H1 (cell line): ENCODE data around the gene SLC23A2. TPM values are rescaled to one million over a fixed set of nuclear protein-coding genes. Genes with fewer than 3 reads are reported as not detected.

Experiments used
- CTCF ChIA-PET: fragments of 300-600 bp; sonication (Branson Sonifier 250); formaldehyde crosslinking; loops from one replicate; lab custom pipeline; 2021; ENCODE audit not compliant: partially characterized antibody; lab: Charles Lee
- POLR2A ChIA-PET: fragments of 300-600 bp; sonication (Branson Sonifier 250); formaldehyde crosslinking; loops from one replicate; lab custom pipeline; 2021; ENCODE audit warnings: inconsistent platforms; ENCODE audit not compliant: partially characterized antibody; lab: Charles Lee
- DNase-seq, 2 experiments: peaks; one replicate each; pipeline versions ENCODE4 v3.0.0 to v3.0.0-alpha.2; 2010 to 2022; ENCODE audit warnings: low spot score in 2 of 2, low read depth in 1 of 2, mixed read lengths in 1 of 2
- FAIRE-seq: peaks from 2 replicates; lab custom pipeline; 2011; peaks lifted over from hg19 to GRCh38; lab: Jason Lieb, UNC
- H2AFZ ChIP-seq: 2 replicates; pipeline ENCODE4 v1.8.1; 2012; ENCODE audit warnings: low read length, inconsistent platforms
- H2AK5ac ChIP-seq: 2 replicates; pipeline ENCODE4 v1.6.1; 2013; ENCODE audit warnings: low read depth, low read length
- H2BK120ac ChIP-seq: replicated peaks from 2 replicates; pipeline ENCODE3; 2013; ENCODE audit warnings: low read depth, low read length, inconsistent platforms
- H2BK12ac ChIP-seq: 2 replicates; pipeline ENCODE4 v1.6.1; 2013; ENCODE audit warnings: low read depth, low read length
- H2BK15ac ChIP-seq: 2 replicates; pipeline ENCODE4 v1.6.1; 2013; ENCODE audit warnings: low read length
- H2BK20ac ChIP-seq: 2 replicates; pipeline ENCODE4 v1.6.1; 2013; ENCODE audit warnings: low read length
- H2BK5ac ChIP-seq: 2 replicates; pipeline ENCODE4 v1.6.1; 2013; ENCODE audit warnings: low read depth, low read length
- H3K14ac ChIP-seq: 2 replicates; pipeline ENCODE4 v1.6.1; 2013; ENCODE audit warnings: inconsistent platforms; ENCODE audit not compliant: insufficient read length
- H3K18ac ChIP-seq: 2 replicates; pipeline ENCODE4 v1.6.1; 2013; ENCODE audit warnings: low read length; ENCODE audit errors: extremely low read depth
- H3K23ac ChIP-seq: 2 replicates; pipeline ENCODE4 v1.6.1; 2013; ENCODE audit warnings: inconsistent platforms; ENCODE audit not compliant: insufficient read length
- H3K23me2 ChIP-seq: 2 replicates; pipeline ENCODE4 v1.6.1; 2013; ENCODE audit warnings: low read depth, low read length
- H3K27ac ChIP-seq: 2 replicates; pipeline ENCODE4 v1.6.1; 2011; ENCODE audit warnings: low read depth, low read length, inconsistent platforms
- H3K27me3 ChIP-seq, 4 experiments: replicated peaks in 1 of 4; 1 replicate in 1 of 4; 2 replicates in 3 of 4; pipeline versions ENCODE4 v1.6.1 to v1.8.1; 2011 to 2013; ENCODE audit warnings: low read length in 3 of 4, mild to moderate bottlenecking in 3 of 4, inconsistent platforms in 2 of 4, mixed read lengths in 2 of 4, moderate library complexity in 1 of 4; ENCODE audit not compliant: control insufficient read depth in 3 of 4, insufficient read depth in 3 of 4; ENCODE audit errors: extremely low read depth in 1 of 4
- H3K36me3 ChIP-seq, 4 experiments: 2 replicates each; pipeline versions ENCODE4 v1.6.1 to v1.8.1; 2011 to 2013; ENCODE audit warnings: mild to moderate bottlenecking in 4 of 4, low read length in 3 of 4, moderate library complexity in 2 of 4, control low read depth in 1 of 4, inconsistent platforms in 1 of 4; ENCODE audit not compliant: insufficient read depth in 4 of 4, control insufficient read depth in 2 of 4
- H3K4ac ChIP-seq: replicated peaks from 2 replicates; pipeline ENCODE3; 2013; ENCODE audit warnings: low read length, low read depth, mixed read lengths, inconsistent platforms; ENCODE audit not compliant: insufficient read length
- H3K4me1 ChIP-seq, 4 experiments: replicated peaks in 1 of 4; 1 replicate in 1 of 4; 2 replicates in 3 of 4; pipeline versions ENCODE4 v1.6.1 to v1.8.1; 2011 to 2013; ENCODE audit warnings: low read length in 3 of 4, inconsistent platforms in 2 of 4, mixed read lengths in 1 of 4; ENCODE audit not compliant: insufficient read depth in 4 of 4, control insufficient read depth in 3 of 4
- H3K4me2 ChIP-seq, 2 experiments: 2 replicates each; pipeline versions ENCODE4 v1.6.1 to v1.8.1; 2011 to 2013; ENCODE audit warnings: low read depth in 2 of 2, low read length in 2 of 2, control low read depth in 1 of 2, inconsistent platforms in 1 of 2, mild to moderate bottlenecking in 1 of 2; ENCODE audit not compliant: insufficient read depth in 1 of 2
- H3K4me3 ChIP-seq, 4 experiments: fragments of 200-600, 300-600 bp in 1 of 4; sonication (generic), shearing (Covaris generic), sonication (Bioruptor Twin) in 1 of 4; 2 replicates each; pipeline versions ENCODE4 v1.5.1 to v1.8.1; 2011 to 2016; ENCODE audit warnings: low read length in 4 of 4, low read depth in 3 of 4, control low read depth in 2 of 4, inconsistent platforms in 2 of 4, mild to moderate bottlenecking in 2 of 4, mixed read lengths in 1 of 4, moderate library complexity in 1 of 4; ENCODE audit not compliant: insufficient read depth in 2 of 4; ENCODE audit errors: extremely low read depth in 1 of 4
- H3K56ac ChIP-seq: replicated peaks from 2 replicates; pipeline ENCODE3; 2013; ENCODE audit warnings: low read depth, mild to moderate bottlenecking, mixed read lengths, low read length, inconsistent platforms; ENCODE audit not compliant: insufficient read length
- H3K79me1 ChIP-seq: 2 replicates; pipeline ENCODE4 v1.6.1; 2013; ENCODE audit warnings: low read depth, low read length, control low read depth
- H3K79me2 ChIP-seq, 2 experiments: 2 replicates each; pipeline versions ENCODE4 v1.6.1 to v1.8.1; 2012 to 2013; ENCODE audit warnings: low read length in 2 of 2, mild to moderate bottlenecking in 2 of 2, inconsistent platforms in 1 of 2; ENCODE audit not compliant: insufficient read depth in 2 of 2, control insufficient read depth in 1 of 2
- H3K9ac ChIP-seq, 4 experiments: replicated peaks in 1 of 4; 1 replicate in 1 of 4; 2 replicates in 3 of 4; pipeline versions ENCODE4 v1.6.1 to v1.8.1; 2011 to 2013; ENCODE audit warnings: low read depth in 3 of 4, low read length in 3 of 4, control low read depth in 2 of 4, mild to moderate bottlenecking in 2 of 4, moderate library complexity in 2 of 4, inconsistent platforms in 1 of 4; ENCODE audit errors: extremely low read depth in 1 of 4
- H3K9me3 ChIP-seq, 2 experiments: 2 replicates each; pipeline versions ENCODE4 v1.6.1 to v1.8.1; 2012 to 2013; ENCODE audit warnings: mild to moderate bottlenecking in 2 of 2, moderate library complexity in 2 of 2, control low read depth in 1 of 2, inconsistent platforms in 1 of 2, low read depth in 1 of 2, low read length in 1 of 2, mixed read lengths in 1 of 2; ENCODE audit not compliant: insufficient read depth in 2 of 2
- H4K20me1 ChIP-seq, 2 experiments: replicated peaks in 1 of 2; 2 replicates each; pipeline versions ENCODE3 to v1.8.1; 2011 to 2013; ENCODE audit warnings: inconsistent platforms in 2 of 2, low read length in 2 of 2, mild to moderate bottlenecking in 1 of 2; ENCODE audit not compliant: insufficient read depth in 2 of 2, control insufficient read depth in 1 of 2
- H4K5ac ChIP-seq: 2 replicates; pipeline ENCODE4 v1.6.1; 2013; ENCODE audit warnings: low read length, low read depth, mixed read lengths, inconsistent platforms; ENCODE audit not compliant: insufficient read length
- H4K8ac ChIP-seq: 2 replicates; pipeline ENCODE4 v1.8.0; 2013; ENCODE audit warnings: mild to moderate bottlenecking, moderate library complexity, low read length, inconsistent platforms; ENCODE audit not compliant: insufficient read depth; ENCODE audit errors: extremely low read depth
- H4K91ac ChIP-seq: replicated peaks from 2 replicates; pipeline ENCODE3; 2013; ENCODE audit warnings: low read length, mixed read lengths, inconsistent platforms; ENCODE audit not compliant: insufficient read length
- ASH2L ChIP-seq: fragments of 200-600, 300-600 bp; sonication (generic); IDR thresholded peaks from one replicate; pipeline ENCODE4 v1.7.1; 2017; ENCODE audit warnings: low read length
- CBX8 ChIP-seq: fragments of 300-800, 300-1000 bp; sonication (generic); IDR thresholded peaks from 2 replicates; pipeline ENCODE4 v1.7.1; 2016; ENCODE audit warnings: low read depth, low read length, borderline replicate concordance
- CREB1 ChIP-seq: IDR thresholded peaks from 2 replicates; pipeline ENCODE4 v1.6.1; 2012; ENCODE audit warnings: inconsistent platforms
- EZH2 ChIP-seq: fragments of 200-600 bp; sonication (generic); IDR thresholded peaks from 2 replicates; pipeline ENCODE4 v1.7.1; 2012; ENCODE audit warnings: low read depth, mild to moderate bottlenecking, moderate library complexity, low read length, inconsistent platforms; ENCODE audit not compliant: severe bottlenecking
- RBBP5 ChIP-seq: IDR thresholded peaks from 2 replicates; pipeline ENCODE4 v1.7.1; 2012; ENCODE audit warnings: low read depth, mild to moderate bottlenecking, inconsistent platforms, low read length, moderate library complexity, borderline replicate concordance
- RXRA ChIP-seq: IDR thresholded peaks from 2 replicates; pipeline ENCODE4 v1.6.1; 2011; ENCODE audit warnings: low read depth, mild to moderate bottlenecking, low read length, moderate library complexity; ENCODE audit not compliant: insufficient read depth
- SIX5 ChIP-seq: IDR thresholded peaks from 2 replicates; pipeline ENCODE4 v1.6.1; 2011; ENCODE audit warnings: mild to moderate bottlenecking, low read depth, low read length
- SP1 ChIP-seq: IDR thresholded peaks from 2 replicates; pipeline ENCODE4 v1.6.1; 2011; ENCODE audit warnings: low read depth, low read length
- SP2 ChIP-seq: IDR thresholded peaks from 2 replicates; pipeline ENCODE4 v1.6.1; 2012; ENCODE audit warnings: mild to moderate bottlenecking, low read length, inconsistent platforms
- SP4 ChIP-seq: IDR thresholded peaks from 2 replicates; pipeline ENCODE4 v1.6.1; 2012; ENCODE audit warnings: low read length, inconsistent platforms
- SRF ChIP-seq: IDR thresholded peaks from 2 replicates; pipeline ENCODE4 v1.6.1; 2011; ENCODE audit warnings: mild to moderate bottlenecking, low read depth, low read length, moderate library complexity
- SUZ12 ChIP-seq: fragments of 200-600 bp; sonication (generic); IDR thresholded peaks from 2 replicates; pipeline ENCODE4 v1.6.1; 2012; ENCODE audit warnings: mild to moderate bottlenecking, inconsistent platforms, low read length, moderate library complexity, mixed read lengths
- WGBS, 2 experiments: shearing (Covaris generic) in 1 of 2; methylation state at CpG; one replicate each; pipeline versions ENCODE4 v1.1.6 to v1.1.7; 2013 to 2015; ENCODE audit warnings: low lambda C conversion rate in 2 of 2, mixed read lengths in 2 of 2, inconsistent platforms in 1 of 2, low coverage in 1 of 2, missing lambda C conversion rate in 1 of 2; ENCODE audit not compliant: insufficient replicate concordance in 2 of 2, insufficient coverage in 1 of 2, insufficient read length in 1 of 2; ENCODE audit errors: extremely low coverage in 1 of 2, missing lambda C conversion rate in 1 of 2; 5-methylcytosine and 5-hydroxymethylcytosine counted together
- polyA plus RNA-seq, 7 experiments: library from polyadenylated mRNA; depleted of rRNA in 3 of 7; stranded (reverse) in 5 of 7; unstranded in 2 of 7; fragments of >200 nt in 5 of 7; fragments of 200-250 nt in 2 of 7; gene quantifications; 1 replicate in 5 of 7; 2 replicates in 1 of 7; 4 replicates in 1 of 7; pipeline versions ENCODE4 v1.2.1 to v1.2.3, GENCODE V29; 2011 to 2013; ENCODE audit warnings: missing spikeins in 2 of 7, mixed read lengths in 2 of 7
- total RNA-seq: library from RNA; stranded (reverse); fragmentation: NEBNext Ultra II Directional; extraction: Animal tissue kit (Norgen Biotek cat#: 25700); gene quantifications from 2 replicates; pipeline ENCODE4 v1.2.1, GENCODE V29; 2021
- TF ChIP-seq, protein P1 (sequence below): IDR thresholded peaks from 2 replicates; pipeline ENCODE4 v1.6.1; 2012; ENCODE audit warnings: inconsistent platforms

Gene SLC23A2
- total and polyA plus RNA-seq, 2 of the 8 experiments (the other 6 are each of a cell fraction or from before 2014, with no cell fraction given): 17.0 to 18.6 TPM

DNA sequence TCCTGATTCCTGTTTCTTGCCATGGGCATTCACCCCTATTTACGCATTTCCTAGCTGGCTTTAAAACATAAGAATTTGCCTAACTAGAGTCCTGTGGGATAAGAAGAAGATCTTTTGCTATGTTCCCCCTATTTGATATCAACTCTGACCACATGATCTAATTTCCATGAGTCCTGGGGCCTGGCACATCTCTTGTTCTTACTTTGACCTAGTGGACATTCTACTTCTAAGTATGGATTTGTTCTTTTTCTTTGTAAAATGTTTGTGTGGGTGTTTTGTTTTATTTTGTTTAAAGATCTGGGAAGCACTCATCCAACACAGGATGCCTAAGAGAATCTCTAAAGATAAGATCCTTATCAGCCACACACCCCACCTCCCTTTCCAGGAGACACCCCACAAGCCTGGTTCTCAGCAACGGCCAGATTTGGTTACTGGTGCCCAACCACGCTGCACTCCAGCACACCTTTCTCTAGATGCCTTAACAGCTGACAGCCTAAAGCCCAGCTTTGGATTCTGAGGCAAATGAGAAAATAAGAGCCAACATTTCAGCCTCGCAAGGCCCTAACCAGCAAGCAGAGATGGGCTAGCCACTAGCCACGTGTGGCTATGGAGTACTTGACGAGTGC is 74.7 kb downstream of the SLC23A2 start:
- no peak overlapping the region for H2BK5ac ChIP-seq
- no peak overlapping the region for H3K4me3 ChIP-seq
- H3K4me2 ChIP-seq: no peak overlapping the region
- H2AK5ac ChIP-seq: no peak overlapping the region
- H4K20me1 ChIP-seq: no peaks in the 10 kb centered on the region
- no peaks in the 10 kb centered on the region for H3K27me3 ChIP-seq
- no peak overlapping the region for H2BK12ac ChIP-seq
- DNase-seq: no peak
- no peak overlapping the region for H3K27ac ChIP-seq
- ChIA-PET CTCF (no interaction called here), POLR2A (no interaction called here)
- no peak overlapping the region for H2AFZ ChIP-seq
- no peaks in the 10 kb centered on the region for H3K9me3 ChIP-seq
- H3K79me2 ChIP-seq: no peaks in the 10 kb centered on the region
- no peak overlapping the region for H3K56ac ChIP-seq
- no peak overlapping the region for H3K23ac ChIP-seq
- no peak overlapping the region for H3K9ac ChIP-seq
- H3K14ac ChIP-seq: no peak overlapping the region
- no peak overlapping the region for H2BK20ac ChIP-seq
- H2BK15ac ChIP-seq: no peak overlapping the region
- no peak overlapping the region for H4K5ac ChIP-seq
- no peak overlapping the region for H3K4ac ChIP-seq
- H4K8ac ChIP-seq: no peak overlapping the region
- FAIRE-seq: no peak
- H3K23me2 ChIP-seq: no peaks in the 10 kb centered on the region
- WGBS, 2 experiments: 94% methylated on average over 6 of the region's 6 CpGs; no CpG with 5 or more reads in 1 of the 2 experiments
- no peak overlapping the region for H4K91ac ChIP-seq
- H2BK120ac ChIP-seq: no peak overlapping the region
- H3K4me1 ChIP-seq: 0 out of 7 replicates have a peak, but pooled peaks cover 0 to 5% (median 0%) of the 10 kb centered on the region in 4 experiments
- H3K79me1 ChIP-seq: no peaks in the 10 kb centered on the region; the same call in 1 of the 2 replicates
- H3K18ac ChIP-seq: no peak overlapping the region
- H3K36me3 ChIP-seq: no peaks in the 10 kb centered on the region
- TF ChIP-seq SIX5 (no peak), RBBP5 (no peak), SUZ12 (no peak), SP4 (no peak), CREB1 (no peak), SP1 (no peak), SRF (no peak), ASH2L (no peak), RXRA (no peak), EZH2 (no peak), SP2 (no peak), CBX8 (no peak)
- TF ChIP-seq, protein P1, sequence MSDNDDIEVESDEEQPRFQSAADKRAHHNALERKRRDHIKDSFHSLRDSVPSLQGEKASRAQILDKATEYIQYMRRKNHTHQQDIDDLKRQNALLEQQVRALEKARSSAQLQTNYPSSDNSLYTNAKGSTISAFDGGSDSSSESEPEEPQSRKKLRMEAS: no peak
